ENCODE measurements around the gene FAM118A.
"Not testable (repeated sequence)": the region's sequence is repeated elsewhere in the genome, so short reads cannot be mapped to it uniquely, and the experiment has no call there.

The FAM118A gene

GRCh38 chr22:45357490-45357889 is 47.8 kb downstream of the FAM118A start:
- DNase-seq (ENCODE audit: insufficient read length, low spot score) (no peak), FAIRE-seq (no peak)

- no peak for FAIRE-seq
- DNase-seq (ENCODE audit: insufficient read length, low spot score), result no peak
Observed at GRCh38 chr22:45358127-45358526, 48.4 kb downstream of the FAM118A start.

- FAIRE-seq (no peak), DNase-seq (ENCODE audit: insufficient read length, low spot score) (no peak)
Observed at GRCh38 chr22:45359627-45360026, 49.9 kb downstream of the FAM118A start.

- no peak for FAIRE-seq
- DNase-seq (ENCODE audit: insufficient read length, low spot score), result no peak
Observed at GRCh38 chr22:45366713-45367112, 57.0 kb downstream of the FAM118A start.

GRCh38 chr22:45373592-45373991 is 63.9 kb downstream of the FAM118A start:
- not testable (repeated sequence) for DNase-seq (ENCODE audit: insufficient read length, low spot score); FAIRE-seq

GRCh38 chr22:45376009-45376408 is 66.3 kb downstream of the FAM118A start:
- no peak for FAIRE-seq

GRCh38 chr22:45376703-45377102 is 67.0 kb downstream of the FAM118A start:
- FAIRE-seq (peak; percentile 77), DNase-seq (ENCODE audit: insufficient read length, low spot score) (no peak)

More at GRCh38 chr22:45376009-45376408, 66.3 kb downstream of the FAM118A start:
- DNase-seq (ENCODE audit: insufficient read length, low spot score), result no peak

GRCh38 chr22:45381348-45381747 is 71.6 kb downstream of the FAM118A start:
- DNase-seq (ENCODE audit: insufficient read length, low spot score), result no peak
- no peak for FAIRE-seq

- DNase-seq (ENCODE audit: insufficient read length, low spot score) (no peak), FAIRE-seq (no peak)
Observed at GRCh38 chr22:45389546-45389945, 79.8 kb downstream of the FAM118A start.

All from GM19239 (cell line).